Lung (tissue), 12 donors: ENCODE data around the gene FBXO34. TPM values are rescaled to one million over a fixed set of nuclear protein-coding genes. Genes with fewer than 3 reads are reported as not detected.

Experiments used
- ATAC-seq: fragments of 200-7000 bp; cut with Tn5 transposase; one replicate; pipeline ENCODE4 v1.9.1; 2020; ENCODE audit warnings: moderate number of reproducible peaks; ENCODE audit not compliant: insufficient read depth, low FRiP score
- DNase-seq, 3 donors: peaks; one replicate each; pipeline ENCODE4 v3.0.0-alpha.2; 2013 to 2017
- H3K27ac ChIP-seq, 2 donors: one replicate each; pipeline ENCODE4 v1.5.1; 2013; ENCODE audit warnings: mild to moderate bottlenecking in 2 of 2, moderate library complexity in 2 of 2, control low read depth in 1 of 2, inconsistent platforms in 1 of 2, low read depth in 1 of 2, low read length in 1 of 2
- H3K27me3 ChIP-seq, 3 donors: one replicate each; pipeline ENCODE4 v1.5.1; 2013; ENCODE audit warnings: low read length in 2 of 3; ENCODE audit not compliant: control insufficient read depth in 3 of 3, insufficient read depth in 3 of 3
- H3K36me3 ChIP-seq, 4 donors: one replicate each; pipeline ENCODE4 v1.5.1; 2013; ENCODE audit warnings: low read length in 4 of 4, mild to moderate bottlenecking in 1 of 4, moderate library complexity in 1 of 4; ENCODE audit not compliant: control insufficient read depth in 4 of 4, insufficient read depth in 4 of 4
- H3K4me1 ChIP-seq, 5 donors: one replicate each; pipeline ENCODE4 v1.5.1; 2013; ENCODE audit warnings: low read length in 5 of 5, mild to moderate bottlenecking in 2 of 5, moderate library complexity in 1 of 5; ENCODE audit not compliant: control insufficient read depth in 5 of 5, insufficient read depth in 5 of 5
- H3K4me3 ChIP-seq: one replicate; pipeline ENCODE4 v1.5.1; 2013; ENCODE audit warnings: mild to moderate bottlenecking, control low read depth, moderate library complexity
- H3K9ac ChIP-seq, 2 donors: one replicate each; pipeline ENCODE4 v1.5.1; 2013; ENCODE audit warnings: low read length in 2 of 2, control low read depth in 1 of 2; ENCODE audit not compliant: insufficient read depth in 1 of 2
- H3K9me3 ChIP-seq, 4 donors: one replicate each; pipeline ENCODE4 v1.5.1; 2013; ENCODE audit warnings: low read length in 3 of 4, mild to moderate bottlenecking in 1 of 4, moderate library complexity in 1 of 4; ENCODE audit not compliant: control insufficient read depth in 4 of 4, insufficient read depth in 3 of 4
- WGBS, 2 donors: extraction: QIAGEN DNeasy Blood & Tissue Kit; methylation state at CpG; one replicate each; pipeline ENCODE4 v1.1.7; 2013; 5-methylcytosine and 5-hydroxymethylcytosine counted together
- polyA plus RNA-seq, 2 donors: library from polyadenylated mRNA; stranded (reverse); fragments of 200-250 nt; gene quantifications; one replicate each; pipeline ENCODE4 v1.2.1, GENCODE V29; 2013
- total RNA-seq, 2 donors: library from RNA; depleted of rRNA in 1 of 2; stranded (reverse); fragments of >200 nt in 1 of 2; gene quantifications; one replicate each; pipeline ENCODE4 v1.2.1, GENCODE V29; 2014 to 2021
- TF ChIP-seq, protein P1 (sequence below): IDR thresholded peaks from 2 replicates; pipeline ENCODE4 v1.5.1; 2012; ENCODE audit warnings: mild to moderate bottlenecking; ENCODE audit errors: control extremely low read depth, extremely low read depth
- donor health status: control.
- donor health status: control.
- donor health status: Bipolar disorder and iron deficiency.
- donor health status: healthy.
- donor health status: DM: yes; HTN: yes; CAD: no.

Gene FBXO34
- total and polyA plus RNA-seq, 4 donors = 14.0 to 59.4 (median 22.2) TPM

- H3K27me3 ChIP-seq = no peaks in the 10 kb centered on the region
- H3K4me3 ChIP-seq = no peak overlapping the region
- no peaks in the 10 kb centered on the region for H3K9me3 ChIP-seq
- WGBS, 2 donors = 74 to 78% methylated on average over 6 of the region's 6 CpGs
- H3K9ac ChIP-seq = peak overlapping the region in 1 of 2 donors; percentile 51
- H3K27ac ChIP-seq = no peak overlapping the region
- DNase-seq = peak in 2 of 3 donors; percentile 31 to 33
- ATAC-seq = no peak
- TF ChIP-seq, protein P1, sequence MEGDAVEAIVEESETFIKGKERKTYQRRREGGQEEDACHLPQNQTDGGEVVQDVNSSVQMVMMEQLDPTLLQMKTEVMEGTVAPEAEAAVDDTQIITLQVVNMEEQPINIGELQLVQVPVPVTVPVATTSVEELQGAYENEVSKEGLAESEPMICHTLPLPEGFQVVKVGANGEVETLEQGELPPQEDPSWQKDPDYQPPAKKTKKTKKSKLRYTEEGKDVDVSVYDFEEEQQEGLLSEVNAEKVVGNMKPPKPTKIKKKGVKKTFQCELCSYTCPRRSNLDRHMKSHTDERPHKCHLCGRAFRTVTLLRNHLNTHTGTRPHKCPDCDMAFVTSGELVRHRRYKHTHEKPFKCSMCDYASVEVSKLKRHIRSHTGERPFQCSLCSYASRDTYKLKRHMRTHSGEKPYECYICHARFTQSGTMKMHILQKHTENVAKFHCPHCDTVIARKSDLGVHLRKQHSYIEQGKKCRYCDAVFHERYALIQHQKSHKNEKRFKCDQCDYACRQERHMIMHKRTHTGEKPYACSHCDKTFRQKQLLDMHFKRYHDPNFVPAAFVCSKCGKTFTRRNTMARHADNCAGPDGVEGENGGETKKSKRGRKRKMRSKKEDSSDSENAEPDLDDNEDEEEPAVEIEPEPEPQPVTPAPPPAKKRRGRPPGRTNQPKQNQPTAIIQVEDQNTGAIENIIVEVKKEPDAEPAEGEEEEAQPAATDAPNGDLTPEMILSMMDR = no peak
- H3K4me1 ChIP-seq = peaks cover 4 to 31% (median 10%) of the 10 kb centered on the region in 5 donors
- no peaks in the 10 kb centered on the region for H3K36me3 ChIP-seq
These were observed 58.9 kb downstream of the FBXO34 start for GRCh38 chr14:55329999-55330710.

- ATAC-seq = no peak
These were observed 61.7 kb downstream of the FBXO34 start for GRCh38 chr14:55332654-55333570.

DNA sequence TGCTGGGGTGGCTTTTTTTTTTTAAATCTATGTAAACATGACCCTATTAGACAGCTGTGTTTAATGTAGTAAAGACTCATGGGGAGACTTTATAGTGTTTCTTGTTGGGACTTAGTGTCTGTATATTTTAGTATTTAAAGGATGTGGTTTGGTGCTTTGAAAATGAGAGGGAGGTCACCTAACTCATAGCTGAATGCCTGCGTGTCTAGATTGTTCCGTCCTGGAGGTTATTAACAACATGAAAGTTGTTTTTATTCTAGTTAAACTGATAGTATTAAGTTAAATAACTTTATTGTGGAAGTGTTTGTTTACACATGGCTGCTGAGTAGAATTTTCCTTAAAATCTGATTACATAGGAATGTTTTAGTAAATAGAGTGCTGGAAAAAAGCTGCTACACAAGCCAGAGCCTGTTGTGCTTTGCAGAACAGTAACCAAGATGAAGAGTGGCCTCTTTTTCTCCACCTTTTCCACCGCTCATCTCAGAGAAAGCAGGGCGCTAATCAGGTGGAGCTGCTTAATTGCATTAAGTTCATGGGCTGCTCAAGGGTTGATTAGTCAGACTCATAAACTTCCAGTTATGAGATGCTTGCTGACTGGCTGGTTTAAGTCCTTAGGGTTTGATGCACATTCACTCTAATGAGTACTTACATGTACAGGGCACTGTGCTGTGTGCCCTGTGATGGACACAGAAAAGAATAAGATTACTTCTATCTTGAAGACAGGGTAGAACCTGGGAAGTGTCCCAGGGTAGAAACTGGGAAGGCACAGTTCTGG lies 62.7 kb downstream of the FBXO34 start:
- Histone ChIP-seq H3K27me3 (no peaks in the 10 kb centered on the region), H3K4me1 (peaks cover 4 to 31% (median 12%) of the 10 kb centered on the region in 5 donors), H3K27ac (no peak overlapping the region), H3K4me3 (no peak overlapping the region), H3K9ac (no peak overlapping the region), H3K36me3 (no peaks in the 10 kb centered on the region), H3K9me3 (no peaks in the 10 kb centered on the region)
- DNase-seq = peak in 2 of 3 donors; percentile 63 to 65
- ATAC-seq = no peak
- WGBS, 2 donors = 57 to 73% methylated on average over 4 of the region's 4 CpGs
- TF ChIP-seq, protein P1 = no peak

More at GRCh38 chr14:55332654-55333570, 61.7 kb downstream of the FBXO34 start:
- 62 to 70% methylated on average over 7 of the region's 7 CpGs for WGBS, 2 donors
- H3K4me3 ChIP-seq = no peak overlapping the region
- H3K36me3 ChIP-seq = no peaks in the 10 kb centered on the region
- DNase-seq = no peak
- no peaks in the 10 kb centered on the region for H3K9me3 ChIP-seq
- no peaks in the 10 kb centered on the region for H3K27me3 ChIP-seq
- peak overlapping the region in 1 of 2 donors; percentile 52 for H3K27ac ChIP-seq
- peaks cover 4 to 36% (median 17%) of the 10 kb centered on the region in 5 donors for H3K4me1 ChIP-seq
- TF ChIP-seq, protein P1 = no peak
- no peak overlapping the region for H3K9ac ChIP-seq
